ENCODE measurements around the gene CEP350. TPM values are rescaled to one million over a fixed set of nuclear protein-coding genes. Genes with fewer than 3 reads are reported as not detected.

The CEP350 gene
- total RNA-seq, 2 experiments from 2014 or later: 48.6 to 54.2 TPM

DNA sequence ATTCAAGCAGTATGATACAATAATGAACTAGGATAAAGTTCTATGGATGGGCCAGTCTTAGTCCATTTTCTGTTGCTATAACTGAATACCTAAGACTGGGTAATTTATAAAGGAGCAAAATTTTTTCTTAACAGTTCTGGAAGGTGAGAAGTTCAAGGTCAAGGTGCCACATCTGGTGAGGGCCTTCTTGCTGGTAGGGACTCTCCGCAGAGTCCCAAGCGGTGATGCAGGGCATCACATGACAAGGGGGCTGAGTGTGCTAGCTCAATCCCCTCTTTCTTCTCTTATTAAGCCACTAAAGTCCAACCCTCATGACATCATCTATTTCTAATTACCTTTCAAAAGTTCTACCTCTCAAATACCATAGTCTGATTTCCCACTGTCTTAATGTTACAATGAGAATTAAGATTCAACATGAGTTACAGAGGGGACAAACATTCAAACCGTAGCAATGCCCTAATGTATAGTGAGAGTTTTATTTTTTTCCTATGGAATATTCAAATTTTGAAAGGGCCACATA, 107.9 kb downstream of the CEP350 start:
- no peaks in the 10 kb centered on the region for H3K9me2 ChIP-seq (ENCODE audit: insufficient read depth, low read length)
- no peak overlapping the region for H3K4me2 ChIP-seq (ENCODE audit: low read length)
- H3K27ac ChIP-seq (ENCODE audit: low read depth, low read length, poor library complexity, severe bottlenecking): no peak overlapping the region
- intact Hi-C loops (cut with micrococcal nuclease; ENCODE audit: unreplicated experiment): no loop called here
- POLR2A ChIA-PET: interaction anchor here (1.4 to 1.6 kb wide), 2 partner anchors 11 to 15 kb away, joined by 3 to 4 read pairs; no protein-coding TSS in a partner anchor
- no TSS peak for BruUV-seq (replicated peaks)
- H3K9me3 ChIP-seq (ENCODE audit: low read length): no peaks in the 10 kb centered on the region
- peaks cover 88% of the 10 kb centered on the region for H3K36me3 ChIP-seq (ENCODE audit: insufficient read depth, low read length)
- DNase-seq (ENCODE audit: low spot score): no peak
- H2AFZ ChIP-seq (ENCODE audit: low read length): no peak overlapping the region
- H3K79me2 ChIP-seq (ENCODE audit: insufficient read depth, low read depth, low read length): no peaks in the 10 kb centered on the region
- H3K4me3 ChIP-seq (ENCODE audit: low read depth, low read length, poor library complexity, severe bottlenecking): no peak overlapping the region
- no peaks in the 10 kb centered on the region for H3K4me1 ChIP-seq (ENCODE audit: insufficient read depth, low read length, poor library complexity, severe bottlenecking)
- TF ChIP-seq EZH2phosphoT487 (IDR thresholded peaks at IDR 0.05; ENCODE audit: borderline replicate concordance, low read depth, low read length): no peak
- TF ChIP-seq, protein P1, sequence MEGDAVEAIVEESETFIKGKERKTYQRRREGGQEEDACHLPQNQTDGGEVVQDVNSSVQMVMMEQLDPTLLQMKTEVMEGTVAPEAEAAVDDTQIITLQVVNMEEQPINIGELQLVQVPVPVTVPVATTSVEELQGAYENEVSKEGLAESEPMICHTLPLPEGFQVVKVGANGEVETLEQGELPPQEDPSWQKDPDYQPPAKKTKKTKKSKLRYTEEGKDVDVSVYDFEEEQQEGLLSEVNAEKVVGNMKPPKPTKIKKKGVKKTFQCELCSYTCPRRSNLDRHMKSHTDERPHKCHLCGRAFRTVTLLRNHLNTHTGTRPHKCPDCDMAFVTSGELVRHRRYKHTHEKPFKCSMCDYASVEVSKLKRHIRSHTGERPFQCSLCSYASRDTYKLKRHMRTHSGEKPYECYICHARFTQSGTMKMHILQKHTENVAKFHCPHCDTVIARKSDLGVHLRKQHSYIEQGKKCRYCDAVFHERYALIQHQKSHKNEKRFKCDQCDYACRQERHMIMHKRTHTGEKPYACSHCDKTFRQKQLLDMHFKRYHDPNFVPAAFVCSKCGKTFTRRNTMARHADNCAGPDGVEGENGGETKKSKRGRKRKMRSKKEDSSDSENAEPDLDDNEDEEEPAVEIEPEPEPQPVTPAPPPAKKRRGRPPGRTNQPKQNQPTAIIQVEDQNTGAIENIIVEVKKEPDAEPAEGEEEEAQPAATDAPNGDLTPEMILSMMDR (conservative IDR thresholded peaks at IDR 0.05; ENCODE audit: low read length): no peak
- H4K20me1 ChIP-seq (ENCODE audit: insufficient read depth, low read length): no peaks in the 10 kb centered on the region
- CTCF ChIA-PET (ENCODE audit: unreplicated experiment): no interaction called here

DNA sequence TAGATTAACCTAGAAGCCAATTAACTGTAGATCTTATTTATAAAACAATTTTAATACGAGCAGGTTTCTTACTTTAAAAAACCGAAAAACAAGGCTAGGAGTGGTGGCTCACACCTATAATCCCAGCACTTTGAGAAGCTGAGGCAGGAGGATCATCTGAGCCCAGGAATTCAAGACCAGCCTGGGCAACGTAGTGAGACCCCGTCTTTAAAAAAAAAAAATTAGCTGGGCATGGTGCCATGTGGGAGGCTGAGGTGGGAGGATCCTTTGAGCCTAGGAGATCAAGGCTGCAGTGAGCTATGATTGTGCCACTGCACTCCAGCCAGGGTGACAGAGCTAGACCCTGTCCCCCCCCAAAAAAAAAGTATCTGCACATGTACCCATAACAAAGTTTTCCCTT, 110.8 kb downstream of the CEP350 start:
- intact Hi-C loops (cut with micrococcal nuclease; ENCODE audit: unreplicated experiment): no loop called here
- ChIA-PET CTCF (ENCODE audit: unreplicated experiment) (no interaction called here), POLR2A (interaction anchor here (0.6 to 0.9 kb wide), 2 partner anchors 20 to 131 kb away, joined by 3 read pairs; no protein-coding TSS in a partner anchor)
- H3K79me2 ChIP-seq (ENCODE audit: insufficient read depth, low read depth, low read length): no peaks in the 10 kb centered on the region
- H3K36me3 ChIP-seq (ENCODE audit: insufficient read depth, low read length): peaks cover 91% of the 10 kb centered on the region
- no peaks in the 10 kb centered on the region for H4K20me1 ChIP-seq (ENCODE audit: insufficient read depth, low read length)
- H3K4me1 ChIP-seq (ENCODE audit: insufficient read depth, low read length, poor library complexity, severe bottlenecking): no peaks in the 10 kb centered on the region
- no peak overlapping the region for H3K27ac ChIP-seq (ENCODE audit: low read depth, low read length, poor library complexity, severe bottlenecking)
- TF ChIP-seq EZH2phosphoT487 (IDR thresholded peaks at IDR 0.05; ENCODE audit: borderline replicate concordance, low read depth, low read length): no peak
- TF ChIP-seq, protein P1 (conservative IDR thresholded peaks at IDR 0.05; ENCODE audit: low read length): no peak
- H2AFZ ChIP-seq (ENCODE audit: low read length): no peak overlapping the region
- DNase-seq (ENCODE audit: low spot score): no peak
- H3K4me2 ChIP-seq (ENCODE audit: low read length): no peak overlapping the region
- no peaks in the 10 kb centered on the region for H3K9me3 ChIP-seq (ENCODE audit: low read length)
- no peak overlapping the region for H3K4me3 ChIP-seq (ENCODE audit: low read depth, low read length, poor library complexity, severe bottlenecking)
- BruUV-seq (replicated peaks): no TSS peak
- no peaks in the 10 kb centered on the region for H3K9me2 ChIP-seq (ENCODE audit: insufficient read depth, low read length)

DNA sequence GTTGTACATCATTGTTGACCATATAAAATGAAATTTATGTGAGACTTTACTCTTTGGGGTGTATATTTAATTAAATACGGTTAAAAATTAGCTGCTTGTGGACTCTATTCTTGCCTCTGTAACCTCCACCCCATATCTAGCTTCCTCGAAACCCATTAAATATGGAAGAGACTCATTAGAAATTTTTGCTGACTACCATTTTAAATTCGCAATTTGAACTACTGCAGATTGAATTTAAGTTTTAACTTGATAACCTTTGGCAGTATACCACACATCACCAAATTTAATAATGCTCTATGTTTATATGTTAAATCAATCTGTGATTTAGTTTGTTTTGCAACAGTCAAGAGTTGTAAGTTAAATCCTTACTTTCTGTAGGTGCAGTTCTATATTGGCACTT, 111.5 kb downstream of the CEP350 start:
- intact Hi-C loops (cut with micrococcal nuclease; ENCODE audit: unreplicated experiment): no loop called here
- no peaks in the 10 kb centered on the region for H4K20me1 ChIP-seq (ENCODE audit: insufficient read depth, low read length)
- no peaks in the 10 kb centered on the region for H3K9me2 ChIP-seq (ENCODE audit: insufficient read depth, low read length)
- no peaks in the 10 kb centered on the region for H3K4me1 ChIP-seq (ENCODE audit: insufficient read depth, low read length, poor library complexity, severe bottlenecking)
- H3K4me2 ChIP-seq (ENCODE audit: low read length): no peak overlapping the region
- H3K36me3 ChIP-seq (ENCODE audit: insufficient read depth, low read length): peaks cover 90% of the 10 kb centered on the region
- H3K9me3 ChIP-seq (ENCODE audit: low read length): no peaks in the 10 kb centered on the region
- no peak for TF ChIP-seq EZH2phosphoT487 (IDR thresholded peaks at IDR 0.05; ENCODE audit: borderline replicate concordance, low read depth, low read length)
- TF ChIP-seq, protein P1 (conservative IDR thresholded peaks at IDR 0.05; ENCODE audit: low read length): no peak
- no peak overlapping the region for H2AFZ ChIP-seq (ENCODE audit: low read length)
- H3K79me2 ChIP-seq (ENCODE audit: insufficient read depth, low read depth, low read length): no peaks in the 10 kb centered on the region
- no peak overlapping the region for H3K4me3 ChIP-seq (ENCODE audit: low read depth, low read length, poor library complexity, severe bottlenecking)
- ChIA-PET POLR2A (interaction anchor here (0.6 to 0.9 kb wide), 2 partner anchors 19 to 131 kb away, joined by 3 read pairs; no protein-coding TSS in a partner anchor), CTCF (ENCODE audit: unreplicated experiment) (no interaction called here)
- BruUV-seq (replicated peaks): no TSS peak
- no peak for DNase-seq (ENCODE audit: low spot score)
- no peak overlapping the region for H3K27ac ChIP-seq (ENCODE audit: low read depth, low read length, poor library complexity, severe bottlenecking)
